IPS-15b (cell line): ENCODE results near the gene RASSF5.

Experiments used
- H3K27me3 ChIP-seq: one replicate; pipeline ENCODE4 v1.6.1; 2013; ENCODE audit warnings: low read length; ENCODE audit not compliant: control insufficient read depth, insufficient read depth
- H3K36me3 ChIP-seq: one replicate; pipeline ENCODE4 v1.6.1; 2013; ENCODE audit warnings: low read length; ENCODE audit not compliant: control insufficient read depth, insufficient read depth
- H3K4me1 ChIP-seq: one replicate; pipeline ENCODE4 v1.6.1; 2013; ENCODE audit warnings: mild to moderate bottlenecking, low read length; ENCODE audit not compliant: control insufficient read depth, insufficient read depth
- H3K4me3 ChIP-seq: one replicate; pipeline ENCODE4 v1.5.1; 2013; ENCODE audit warnings: low read depth, low read length
- H3K9ac ChIP-seq: one replicate; pipeline ENCODE4 v1.6.1; 2013; ENCODE audit warnings: low read depth, mild to moderate bottlenecking, low read length
- H3K9me3 ChIP-seq: one replicate; pipeline ENCODE4 v1.6.1; 2013; ENCODE audit warnings: mild to moderate bottlenecking, low read length; ENCODE audit not compliant: control insufficient read depth, insufficient read depth

The RASSF5 gene

DNA sequence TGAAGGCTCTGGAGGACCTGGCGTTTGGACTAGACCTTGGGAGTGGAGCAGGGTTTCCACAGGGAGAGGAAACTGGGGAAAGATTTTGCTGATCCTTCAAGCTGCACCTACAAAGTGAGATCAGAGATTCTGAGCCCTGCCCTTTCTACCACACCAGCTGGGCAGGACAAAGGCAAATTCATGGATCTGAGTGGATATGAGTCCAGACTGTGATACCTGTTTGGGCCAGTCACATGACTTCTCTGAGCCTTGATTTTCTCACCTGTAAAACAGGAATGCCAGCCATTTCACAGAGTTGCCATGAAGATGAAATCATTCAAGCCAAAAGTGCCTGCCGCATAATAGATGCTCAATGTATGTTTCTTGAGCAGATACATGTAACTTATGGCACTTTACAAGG, 4.9 kb upstream of the RASSF5 start:
- Histone ChIP-seq H3K9me3 (no peaks in the 10 kb centered on the region), H3K9ac (no peak overlapping the region), H3K4me3 (no peak overlapping the region), H3K36me3 (no peaks in the 10 kb centered on the region), H3K27me3 (peaks cover 44% of the 10 kb centered on the region), H3K4me1 (no peaks in the 10 kb centered on the region)

DNA sequence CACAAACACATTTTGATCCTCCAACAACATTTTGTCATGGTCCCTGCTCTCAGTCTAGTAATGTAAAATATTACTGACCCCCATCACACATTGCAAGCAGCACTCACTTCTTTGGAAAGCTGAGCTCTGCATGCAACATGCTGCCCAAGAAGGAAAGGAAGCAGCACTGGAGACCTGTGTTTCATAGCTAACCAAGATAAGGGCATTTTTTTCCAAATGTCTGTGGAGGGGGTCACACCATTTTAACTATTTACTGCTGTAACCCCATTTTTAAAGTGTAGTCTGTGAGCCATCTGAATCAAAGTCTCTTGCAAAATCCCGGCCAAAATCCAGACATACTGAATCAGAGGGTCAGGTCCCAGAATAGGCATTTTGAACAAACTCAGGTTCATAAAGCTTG, 4.5 kb upstream of the RASSF5 start:
- H3K27me3 ChIP-seq = peaks cover 47% of the 10 kb centered on the region
- no peak overlapping the region for H3K9ac ChIP-seq
- H3K4me1 ChIP-seq = no peaks in the 10 kb centered on the region
- no peaks in the 10 kb centered on the region for H3K9me3 ChIP-seq
- H3K4me3 ChIP-seq = no peak overlapping the region
- no peaks in the 10 kb centered on the region for H3K36me3 ChIP-seq

DNA sequence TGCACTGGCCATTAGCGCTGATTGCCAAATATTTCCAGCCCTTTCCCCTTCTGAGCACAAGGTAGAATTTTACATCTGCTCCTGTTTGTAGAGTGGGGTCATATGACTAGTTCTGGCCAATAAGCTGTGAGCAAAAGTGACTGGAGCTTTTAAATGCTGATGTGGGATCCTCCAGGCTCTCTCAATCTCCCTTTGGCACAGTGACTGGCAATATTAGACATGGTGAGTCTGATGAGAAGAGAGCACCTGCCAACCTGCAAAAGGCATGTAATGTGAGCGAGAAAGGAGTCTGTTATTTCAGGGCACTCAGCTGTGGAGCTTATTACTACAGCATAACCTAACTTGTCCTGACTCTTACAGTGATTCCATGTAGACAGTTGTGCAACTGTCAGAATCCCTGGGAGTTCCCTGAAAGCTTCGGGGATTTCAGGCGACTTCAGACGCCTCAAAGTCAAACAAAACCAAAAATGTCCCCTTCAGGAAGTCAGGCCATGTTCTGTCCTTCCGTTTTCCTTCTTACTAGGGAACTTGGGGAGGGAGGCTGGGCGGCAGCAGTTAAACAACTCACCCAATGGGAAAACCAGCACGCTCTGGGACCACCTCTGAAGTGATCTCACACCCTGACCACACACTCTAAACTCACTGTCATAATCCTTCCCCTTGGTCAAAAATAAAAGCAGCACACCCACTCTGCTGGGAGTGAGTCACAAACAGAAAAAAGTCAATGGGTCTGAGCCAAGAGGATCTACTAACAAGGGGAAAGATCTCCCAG, 3.6 kb upstream of the RASSF5 start:
- no peaks in the 10 kb centered on the region for H3K4me1 ChIP-seq
- no peaks in the 10 kb centered on the region for H3K9me3 ChIP-seq
- H3K4me3 ChIP-seq = no peak overlapping the region
- peaks cover 56% of the 10 kb centered on the region for H3K27me3 ChIP-seq
- H3K36me3 ChIP-seq = no peaks in the 10 kb centered on the region
- no peak overlapping the region for H3K9ac ChIP-seq

DNA sequence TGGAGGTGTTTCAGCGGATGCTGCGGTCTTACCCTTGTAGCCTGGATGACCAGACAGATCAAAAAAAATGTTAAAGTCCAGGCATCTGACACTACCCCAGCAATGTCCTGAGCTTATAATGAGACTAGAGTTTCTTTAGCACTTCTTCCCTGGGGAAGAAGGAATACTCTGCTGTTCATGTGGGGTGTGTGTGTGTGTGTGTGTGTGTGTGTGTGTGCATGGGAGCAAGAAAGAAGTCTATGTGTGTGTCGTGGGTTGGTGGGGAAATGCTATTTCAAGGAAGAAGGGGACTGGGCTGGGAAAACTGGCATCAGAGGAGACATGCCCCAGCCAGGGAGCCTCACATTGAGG, 3.0 kb upstream of the RASSF5 start:
- Histone ChIP-seq H3K27me3 (peaks cover 62% of the 10 kb centered on the region), H3K4me3 (no peak overlapping the region), H3K4me1 (no peaks in the 10 kb centered on the region), H3K9ac (no peak overlapping the region), H3K9me3 (no peaks in the 10 kb centered on the region), H3K36me3 (no peaks in the 10 kb centered on the region)

DNA sequence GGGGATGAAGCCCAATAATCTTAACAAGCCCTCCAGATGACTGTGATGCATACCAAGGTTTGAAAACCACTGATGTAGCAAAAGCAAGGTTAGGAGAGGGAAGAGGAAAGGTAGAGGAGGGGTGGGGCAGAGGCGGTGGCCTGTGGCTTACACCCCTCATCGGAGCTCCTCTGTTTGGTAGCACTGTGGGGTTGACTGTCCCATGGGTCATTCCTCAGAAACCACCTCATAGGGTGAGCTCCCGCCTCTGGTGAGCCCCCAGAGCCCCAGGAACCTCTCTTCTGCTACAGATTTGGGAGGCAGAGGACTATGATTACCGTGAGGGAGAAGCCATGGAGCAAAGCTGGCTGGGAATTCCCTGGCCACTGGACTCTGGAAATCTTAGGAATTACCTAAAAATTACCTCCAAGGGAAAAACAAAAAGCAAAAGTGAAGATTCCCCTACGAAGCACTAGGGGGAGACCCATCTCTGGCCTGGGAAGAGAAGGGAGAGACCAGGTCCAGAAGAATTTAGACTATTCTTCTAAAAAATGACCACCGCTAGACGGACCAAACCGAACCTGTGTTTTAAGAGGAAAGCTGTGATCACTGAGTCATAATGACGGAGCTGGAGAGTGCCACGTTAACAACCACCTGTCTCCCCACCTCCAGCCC, 1.5 kb upstream of the RASSF5 start:
- Histone ChIP-seq H3K4me1 (no peaks in the 10 kb centered on the region), H3K9ac (no peak overlapping the region)

DNA sequence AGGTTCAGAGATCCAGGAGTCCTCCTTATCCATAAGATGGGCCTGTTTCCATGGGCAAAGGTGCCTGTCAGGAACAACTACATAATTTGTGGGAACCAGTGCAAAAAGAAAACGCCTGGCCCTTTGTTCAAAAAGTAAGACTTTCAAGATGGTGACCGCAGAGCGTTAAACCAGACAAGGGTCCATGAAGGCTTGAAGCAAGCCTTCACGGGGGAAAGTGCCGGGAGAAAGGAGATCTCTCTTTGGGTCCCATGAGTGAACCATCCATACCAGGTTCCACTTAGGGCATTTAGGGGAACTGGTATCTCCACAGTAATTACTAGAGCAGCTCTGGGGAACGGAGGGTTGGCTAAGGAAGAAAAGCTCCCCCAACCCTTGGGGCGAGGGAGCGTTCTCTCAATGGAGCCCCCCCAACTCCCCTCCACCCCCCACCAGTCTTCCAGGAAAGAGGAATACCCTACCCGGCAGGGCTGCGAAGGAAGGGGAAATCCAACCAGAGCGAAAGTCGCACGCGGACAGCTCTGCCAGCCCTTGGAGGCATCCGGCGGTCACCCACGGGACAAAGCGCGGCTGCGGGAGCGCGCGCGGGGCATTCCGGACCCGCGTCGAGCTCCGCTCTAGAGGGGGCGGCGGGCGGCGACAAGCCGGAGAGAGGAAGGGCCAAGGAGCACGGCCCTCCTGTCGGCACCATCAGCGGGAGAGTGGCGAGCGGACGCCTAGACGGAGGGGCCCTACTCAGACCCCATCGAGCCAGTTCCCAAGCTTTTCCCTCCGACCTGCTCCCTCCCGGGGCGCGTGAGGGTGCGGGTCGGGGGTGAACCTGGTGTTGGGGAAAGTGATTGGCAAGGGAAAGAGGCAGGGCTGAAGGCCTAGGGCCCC, 687 bp upstream of the RASSF5 start:
- no peak overlapping the region for H3K9ac ChIP-seq
- H3K36me3 ChIP-seq = no peaks in the 10 kb centered on the region
- H3K4me1 ChIP-seq = no peaks in the 10 kb centered on the region
- H3K27me3 ChIP-seq = peaks cover 75% of the 10 kb centered on the region
- H3K9me3 ChIP-seq = no peaks in the 10 kb centered on the region
- H3K4me3 ChIP-seq = peak overlapping the region; percentile 84

More for the DNA sequence above, 1.5 kb upstream of the RASSF5 start:
- Histone ChIP-seq H3K36me3 (no peaks in the 10 kb centered on the region), H3K9me3 (no peaks in the 10 kb centered on the region), H3K4me3 (peak overlapping the region; percentile 84), H3K27me3 (peaks cover 76% of the 10 kb centered on the region)

DNA sequence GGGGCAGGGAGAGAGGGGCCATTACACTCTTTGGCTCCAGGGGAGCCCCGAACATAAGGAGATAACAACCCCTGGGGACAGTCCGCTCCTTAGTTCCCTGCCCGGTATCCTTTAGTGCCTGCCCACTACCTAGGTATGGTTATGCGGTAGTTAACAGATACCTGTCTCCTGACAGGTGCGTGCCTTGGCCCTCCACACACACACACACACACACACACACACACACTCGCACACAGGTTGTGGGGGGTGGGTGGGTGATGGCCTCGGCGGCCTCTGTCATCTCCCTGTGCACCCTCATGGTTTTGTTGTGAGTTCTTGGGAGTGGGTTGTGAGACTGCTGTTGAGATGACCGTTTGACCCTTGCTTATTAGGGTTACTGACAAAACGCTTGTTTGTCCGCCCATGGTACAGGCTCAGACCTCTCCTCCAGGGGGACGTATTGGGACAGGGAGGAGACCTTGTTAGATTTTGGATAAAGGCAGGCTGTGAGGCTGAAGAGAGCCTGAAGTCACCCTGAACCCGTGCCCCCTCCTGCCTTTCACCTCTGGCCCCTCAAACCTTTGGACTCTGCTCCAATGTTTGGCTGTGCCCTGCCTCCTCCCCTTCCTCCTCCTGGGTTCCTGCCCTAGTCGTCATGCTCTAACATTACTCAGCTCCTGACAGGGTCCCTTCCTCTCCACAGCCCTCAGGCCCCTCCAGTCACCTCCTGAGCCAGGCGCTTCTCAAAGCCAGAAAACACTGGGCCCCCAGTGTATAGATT, 979 bp downstream of the RASSF5 start:
- peaks cover 3% of the 10 kb centered on the region for H3K4me1 ChIP-seq
- no peak overlapping the region for H3K9ac ChIP-seq
- peak overlapping the region; percentile 84 for H3K4me3 ChIP-seq
- no peaks in the 10 kb centered on the region for H3K9me3 ChIP-seq
- H3K36me3 ChIP-seq = no peaks in the 10 kb centered on the region
- H3K27me3 ChIP-seq = peaks cover 68% of the 10 kb centered on the region

DNA sequence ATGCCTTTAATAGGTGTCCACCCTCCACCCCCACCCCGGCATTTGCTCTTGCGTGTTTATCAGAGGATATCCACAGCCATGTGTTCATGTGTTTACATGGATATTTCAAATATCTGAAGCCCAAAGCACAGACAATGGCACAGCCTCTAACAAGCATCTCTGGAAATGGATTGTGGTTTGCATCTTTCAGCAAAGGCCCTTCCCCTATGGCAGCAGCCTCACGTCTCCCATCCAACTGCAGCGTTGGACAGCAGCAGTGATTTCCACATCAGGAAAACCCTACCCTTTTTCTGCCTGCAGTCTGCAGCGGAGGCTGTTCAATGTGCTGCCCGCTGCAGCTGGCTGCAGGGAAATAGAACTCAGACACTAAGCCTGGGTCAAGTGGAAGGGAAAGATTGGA, 1.6 kb downstream of the RASSF5 start:
- Histone ChIP-seq H3K27me3 (peaks cover 62% of the 10 kb centered on the region), H3K4me1 (peaks cover 3% of the 10 kb centered on the region), H3K36me3 (no peaks in the 10 kb centered on the region), H3K9ac (no peak overlapping the region), H3K4me3 (no peak overlapping the region), H3K9me3 (no peaks in the 10 kb centered on the region)

DNA sequence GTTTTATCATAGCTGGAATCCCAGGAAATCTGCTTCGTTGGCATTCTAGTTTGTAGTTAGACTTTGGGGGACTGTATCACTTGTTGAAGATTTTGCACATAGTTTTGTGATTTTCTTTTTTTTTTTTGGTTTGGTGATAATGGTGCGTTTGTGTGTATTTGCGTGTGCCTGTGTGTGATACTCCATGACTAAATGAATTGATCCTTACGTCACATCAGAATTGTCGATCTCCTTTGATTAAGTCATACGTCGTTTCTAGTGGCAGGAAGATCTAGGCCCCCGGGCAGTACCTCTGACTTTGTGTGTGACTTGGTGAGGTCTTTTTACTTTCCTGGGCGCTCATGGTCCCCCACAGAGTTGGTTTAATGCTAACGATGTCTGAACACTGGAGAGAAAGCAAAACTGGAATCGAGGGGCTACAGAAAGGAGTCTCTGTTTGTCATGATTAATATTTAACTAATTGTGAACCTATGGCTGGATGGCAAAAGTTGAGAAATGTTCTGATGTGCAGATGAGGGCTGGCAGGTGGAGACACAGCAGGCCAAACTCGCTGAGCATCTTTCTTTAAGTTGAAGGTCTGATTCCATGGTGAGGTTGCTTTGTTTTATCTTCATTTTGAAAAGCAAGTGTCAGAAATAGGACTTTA, 2.4 kb downstream of the RASSF5 start:
- Histone ChIP-seq H3K27me3 (peaks cover 56% of the 10 kb centered on the region), H3K9ac (no peak overlapping the region), H3K9me3 (no peaks in the 10 kb centered on the region), H3K4me3 (no peak overlapping the region), H3K4me1 (peaks cover 3% of the 10 kb centered on the region), H3K36me3 (no peaks in the 10 kb centered on the region)

DNA sequence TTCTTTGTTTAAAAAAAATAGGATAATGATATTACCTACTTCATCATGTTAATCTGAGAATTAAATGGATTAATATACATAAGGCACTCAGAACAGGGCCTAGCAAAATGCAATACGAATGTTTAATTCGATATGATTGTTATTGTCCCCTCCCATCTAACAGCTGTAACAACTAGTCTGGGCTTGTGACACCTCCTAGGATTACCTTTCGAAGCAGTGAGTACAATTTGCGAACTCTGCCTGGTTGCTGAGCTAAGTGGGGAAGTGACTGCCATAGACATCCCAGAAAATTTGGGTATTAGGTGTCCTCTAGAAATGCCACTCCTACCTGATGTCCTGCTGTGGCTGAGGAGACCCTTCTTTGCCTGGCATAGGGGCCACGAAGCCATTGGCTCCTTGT, 3.0 kb downstream of the RASSF5 start:
- H3K27me3 ChIP-seq = peaks cover 50% of the 10 kb centered on the region
- H3K36me3 ChIP-seq = no peaks in the 10 kb centered on the region
- no peaks in the 10 kb centered on the region for H3K9me3 ChIP-seq
- H3K9ac ChIP-seq = no peak overlapping the region
- peaks cover 3% of the 10 kb centered on the region for H3K4me1 ChIP-seq
- no peak overlapping the region for H3K4me3 ChIP-seq
